H1 (cell line): ENCODE measurements around the gene ELAVL1. TPM values are rescaled to one million over a fixed set of nuclear protein-coding genes. Genes with fewer than 3 reads are reported as not detected.

Source experiments
- ASH2L ChIP-seq: fragments of 200-600, 300-600 bp; sonication (generic); IDR thresholded peaks from one replicate; pipeline ENCODE4 v1.7.1; 2017; ENCODE audit warnings: low read length
- BCL11A ChIP-seq, 2 experiments: IDR thresholded peaks; one replicate each; pipeline ENCODE4 v1.6.1; 2011; ENCODE audit warnings: low read depth in 2 of 2, low read length in 2 of 2, mild to moderate bottlenecking in 2 of 2
- CBX8 ChIP-seq: fragments of 300-800, 300-1000 bp; sonication (generic); IDR thresholded peaks from 2 replicates; pipeline ENCODE4 v1.7.1; 2016; ENCODE audit warnings: low read depth, low read length, borderline replicate concordance
- CEBPB ChIP-seq: IDR thresholded peaks from 2 replicates; pipeline ENCODE4 v1.6.1; 2012; ENCODE audit warnings: low read depth, low read length
- JUND ChIP-seq: IDR thresholded peaks from 2 replicates; pipeline ENCODE4 v1.6.1; 2011; ENCODE audit warnings: mild to moderate bottlenecking, improper control_type of control experiment, low read length
- SIN3A ChIP-seq, 2 experiments: IDR thresholded peaks in 1 of 2; conservative IDR thresholded peaks in 1 of 2; 2 replicates each; pipeline ENCODE4 v1.6.1; 2011 to 2012; ENCODE audit warnings: low read length in 2 of 2, improper control_type of control experiment in 1 of 2, low read depth in 1 of 2, mild to moderate bottlenecking in 1 of 2
- SUZ12 ChIP-seq: fragments of 200-600 bp; sonication (generic); IDR thresholded peaks from 2 replicates; pipeline ENCODE4 v1.6.1; 2012; ENCODE audit warnings: mild to moderate bottlenecking, inconsistent platforms, low read length, moderate library complexity, mixed read lengths
- TAF1 ChIP-seq: IDR thresholded peaks from 2 replicates; pipeline ENCODE4 v1.6.1; 2011; ENCODE audit warnings: mild to moderate bottlenecking, low read depth, low read length
- polyA plus RNA-seq, 7 experiments: library from polyadenylated mRNA; depleted of rRNA in 3 of 7; stranded (reverse) in 5 of 7; unstranded in 2 of 7; fragments of >200 nt in 5 of 7; fragments of 200-250 nt in 2 of 7; gene quantifications; 1 replicate in 5 of 7; 2 replicates in 1 of 7; 4 replicates in 1 of 7; pipeline versions ENCODE4 v1.2.1 to v1.2.3, GENCODE V29; 2011 to 2013; ENCODE audit warnings: missing spikeins in 2 of 7, mixed read lengths in 2 of 7
- total RNA-seq: library from RNA; stranded (reverse); fragmentation: NEBNext Ultra II Directional; extraction: Animal tissue kit (Norgen Biotek cat#: 25700); gene quantifications from 2 replicates; pipeline ENCODE4 v1.2.1, GENCODE V29; 2021
- TF ChIP-seq, protein P1 (sequence below): IDR thresholded peaks from 2 replicates; pipeline ENCODE4 v1.6.1; 2011; ENCODE audit warnings: low read length, improper control_type of control experiment
- TF ChIP-seq, protein P2 (sequence below), 3 experiments: IDR thresholded peaks; 1 replicate in 2 of 3; 2 replicates in 1 of 3; pipeline versions ENCODE4 v1.5.1 to v1.6.1; 2011; ENCODE audit warnings: low read length in 3 of 3, mild to moderate bottlenecking in 3 of 3, inconsistent platforms in 2 of 3, low read depth in 1 of 3, moderate library complexity in 1 of 3; ENCODE audit not compliant: insufficient read depth in 1 of 3; ENCODE audit errors: control extremely low read depth in 1 of 3

The ELAVL1 gene
- total and polyA plus RNA-seq, 2 of the 8 experiments (the other 6 are each of a cell fraction or from before 2014, with no cell fraction given): 56.7 to 163 TPM

DNA sequence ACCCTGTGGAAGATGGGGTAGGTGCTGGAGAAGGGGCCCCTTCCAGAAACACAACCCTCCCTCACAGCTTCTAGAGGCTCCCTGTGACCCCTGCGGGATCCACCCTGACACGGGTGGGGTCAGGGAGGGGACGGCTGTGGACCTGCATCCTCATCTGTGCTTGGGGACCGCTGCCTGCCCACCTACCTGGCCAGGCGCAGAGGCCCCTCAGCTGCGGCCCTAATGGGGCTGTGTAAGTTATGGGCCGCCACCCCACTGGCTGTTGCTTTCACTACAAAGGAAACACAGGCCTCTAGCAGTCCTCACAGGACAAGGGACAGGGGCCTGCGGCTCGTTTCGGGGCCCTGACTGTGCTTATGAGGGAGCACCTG lies 72.5 kb downstream of the ELAVL1 start (continued):
- TF ChIP-seq BCL11A (IDR thresholded peaks at IDR 0.05; ENCODE audit: low read depth in 2 of 2, low read length in 2 of 2): no peak
- no peak for TF ChIP-seq SIN3A (conservative IDR thresholded peaks at IDR 0.05 in 1 of 2, IDR thresholded peaks at IDR 0.05 in 1 of 2; ENCODE audit: low read depth in 1 of 2, low read length in 2 of 2)
- TF ChIP-seq CEBPB: no peak
- TF ChIP-seq SUZ12: no peak
- no peak for TF ChIP-seq ASH2L
- no peak for TF ChIP-seq CBX8
- TF ChIP-seq, protein P1, sequence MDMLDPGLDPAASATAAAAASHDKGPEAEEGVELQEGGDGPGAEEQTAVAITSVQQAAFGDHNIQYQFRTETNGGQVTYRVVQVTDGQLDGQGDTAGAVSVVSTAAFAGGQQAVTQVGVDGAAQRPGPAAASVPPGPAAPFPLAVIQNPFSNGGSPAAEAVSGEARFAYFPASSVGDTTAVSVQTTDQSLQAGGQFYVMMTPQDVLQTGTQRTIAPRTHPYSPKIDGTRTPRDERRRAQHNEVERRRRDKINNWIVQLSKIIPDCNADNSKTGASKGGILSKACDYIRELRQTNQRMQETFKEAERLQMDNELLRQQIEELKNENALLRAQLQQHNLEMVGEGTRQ: no peak
- TF ChIP-seq JUND: no peak
- TF ChIP-seq, protein P2, sequence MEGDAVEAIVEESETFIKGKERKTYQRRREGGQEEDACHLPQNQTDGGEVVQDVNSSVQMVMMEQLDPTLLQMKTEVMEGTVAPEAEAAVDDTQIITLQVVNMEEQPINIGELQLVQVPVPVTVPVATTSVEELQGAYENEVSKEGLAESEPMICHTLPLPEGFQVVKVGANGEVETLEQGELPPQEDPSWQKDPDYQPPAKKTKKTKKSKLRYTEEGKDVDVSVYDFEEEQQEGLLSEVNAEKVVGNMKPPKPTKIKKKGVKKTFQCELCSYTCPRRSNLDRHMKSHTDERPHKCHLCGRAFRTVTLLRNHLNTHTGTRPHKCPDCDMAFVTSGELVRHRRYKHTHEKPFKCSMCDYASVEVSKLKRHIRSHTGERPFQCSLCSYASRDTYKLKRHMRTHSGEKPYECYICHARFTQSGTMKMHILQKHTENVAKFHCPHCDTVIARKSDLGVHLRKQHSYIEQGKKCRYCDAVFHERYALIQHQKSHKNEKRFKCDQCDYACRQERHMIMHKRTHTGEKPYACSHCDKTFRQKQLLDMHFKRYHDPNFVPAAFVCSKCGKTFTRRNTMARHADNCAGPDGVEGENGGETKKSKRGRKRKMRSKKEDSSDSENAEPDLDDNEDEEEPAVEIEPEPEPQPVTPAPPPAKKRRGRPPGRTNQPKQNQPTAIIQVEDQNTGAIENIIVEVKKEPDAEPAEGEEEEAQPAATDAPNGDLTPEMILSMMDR (IDR thresholded peaks at IDR 0.05; ENCODE audit: control extremely low read depth in 1 of 3, insufficient read depth in 1 of 3, low read depth in 1 of 3, low read length in 3 of 3): no peak
- no peak for TF ChIP-seq TAF1
